ENCODE results near the gene PHRF1.
"Not testable (repeated sequence)": the region's sequence is repeated elsewhere in the genome, so short reads cannot be mapped to it uniquely, and the experiment has no call there.

The PHRF1 gene

DNA sequence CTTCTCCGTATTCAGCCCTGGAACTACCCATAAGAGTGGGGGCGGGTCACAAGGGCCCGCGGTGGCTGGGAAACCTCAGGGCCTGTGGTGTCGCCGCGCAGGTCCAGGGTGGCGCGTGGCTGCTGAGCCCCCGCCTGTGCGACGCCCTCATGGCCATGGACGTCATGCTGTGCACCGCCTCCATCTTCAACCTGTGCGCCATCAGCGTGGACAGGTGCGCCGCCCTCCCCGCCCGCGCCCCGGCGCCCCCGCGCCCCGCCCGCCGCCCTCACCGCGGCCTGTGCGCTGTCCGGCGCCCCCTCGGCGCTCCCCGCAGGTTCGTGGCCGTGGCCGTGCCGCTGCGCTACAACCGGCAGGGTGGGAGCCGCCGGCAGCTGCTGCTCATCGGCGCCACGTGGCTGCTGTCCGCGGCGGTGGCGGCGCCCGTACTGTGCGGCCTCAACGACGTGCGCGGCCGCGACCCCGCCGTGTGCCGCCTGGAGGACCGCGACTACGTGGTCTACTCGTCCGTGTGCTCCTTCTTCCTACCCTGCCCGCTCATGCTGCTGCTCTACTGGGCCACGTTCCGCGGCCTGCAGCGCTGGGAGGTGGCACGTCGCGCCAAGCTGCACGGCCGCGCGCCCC lies 63.2 kb downstream of the PHRF1 start:
- H3K4me3 ChIP-seq (ENCODE audit: low read depth, low read length), result no peak overlapping the region
- no peak for DNase-seq (ENCODE audit: low read depth)

- DNase-seq (ENCODE audit: low read depth), result no peak
- H3K4me3 ChIP-seq (ENCODE audit: low read depth, low read length), result no peak overlapping the region
Observed at GRCh38 chr11:640021-640706, 63.9 kb downstream of the PHRF1 start.

DNA sequence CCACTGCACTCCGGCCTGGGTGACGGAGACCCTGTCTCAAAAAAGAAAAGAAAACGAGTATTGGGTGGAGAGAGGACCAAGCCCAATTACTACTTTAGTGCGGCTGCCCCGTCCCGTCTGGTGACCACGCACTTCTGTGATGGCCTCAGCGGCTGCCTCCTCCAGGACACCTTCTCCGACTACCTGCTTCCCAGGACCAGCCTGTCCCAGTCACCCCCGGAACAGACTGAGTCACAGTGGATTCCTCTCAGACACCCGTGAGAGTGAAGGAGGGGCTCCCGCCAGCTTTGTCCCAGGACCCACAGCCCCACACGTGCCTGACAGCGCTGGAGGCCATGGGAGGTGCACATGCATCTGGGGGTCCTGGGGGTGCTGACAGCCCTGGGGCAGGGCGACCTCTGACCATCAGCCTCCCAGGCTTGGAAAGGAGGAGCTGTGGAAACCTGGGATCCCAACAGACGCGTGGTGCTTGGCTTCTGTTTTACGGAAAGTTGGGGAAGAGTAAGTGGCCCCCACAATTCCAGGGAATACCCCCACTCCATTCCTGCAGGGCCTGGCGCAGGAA lies 65.6 kb downstream of the PHRF1 start:
- DNase-seq (ENCODE audit: low read depth), result no peak
- H3K4me3 ChIP-seq (ENCODE audit: low read depth, low read length), result no peak overlapping the region

DNA sequence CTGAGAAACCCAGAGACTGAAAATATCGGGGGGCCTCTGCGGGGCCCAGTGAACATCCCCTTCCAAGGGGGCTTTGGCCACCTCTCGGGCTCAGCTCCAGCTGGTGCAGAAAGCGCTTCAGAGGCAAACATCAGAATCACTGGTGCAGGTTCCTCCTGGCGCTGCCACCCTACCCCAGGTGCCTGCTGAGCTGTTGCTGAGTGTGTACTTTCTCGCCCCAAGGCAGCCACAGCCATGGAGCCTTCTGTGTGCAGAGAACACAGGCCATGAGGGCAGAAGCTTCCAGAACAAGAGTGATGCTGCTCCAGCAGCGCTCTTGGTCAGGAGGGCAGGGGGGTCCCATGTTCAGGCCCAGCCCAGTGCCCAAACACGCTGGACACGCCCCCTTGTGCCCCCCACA lies 67.1 kb downstream of the PHRF1 start:
- no peak overlapping the region for H3K4me3 ChIP-seq (ENCODE audit: low read depth, low read length)
- DNase-seq (ENCODE audit: low read depth), result no peak

DNA sequence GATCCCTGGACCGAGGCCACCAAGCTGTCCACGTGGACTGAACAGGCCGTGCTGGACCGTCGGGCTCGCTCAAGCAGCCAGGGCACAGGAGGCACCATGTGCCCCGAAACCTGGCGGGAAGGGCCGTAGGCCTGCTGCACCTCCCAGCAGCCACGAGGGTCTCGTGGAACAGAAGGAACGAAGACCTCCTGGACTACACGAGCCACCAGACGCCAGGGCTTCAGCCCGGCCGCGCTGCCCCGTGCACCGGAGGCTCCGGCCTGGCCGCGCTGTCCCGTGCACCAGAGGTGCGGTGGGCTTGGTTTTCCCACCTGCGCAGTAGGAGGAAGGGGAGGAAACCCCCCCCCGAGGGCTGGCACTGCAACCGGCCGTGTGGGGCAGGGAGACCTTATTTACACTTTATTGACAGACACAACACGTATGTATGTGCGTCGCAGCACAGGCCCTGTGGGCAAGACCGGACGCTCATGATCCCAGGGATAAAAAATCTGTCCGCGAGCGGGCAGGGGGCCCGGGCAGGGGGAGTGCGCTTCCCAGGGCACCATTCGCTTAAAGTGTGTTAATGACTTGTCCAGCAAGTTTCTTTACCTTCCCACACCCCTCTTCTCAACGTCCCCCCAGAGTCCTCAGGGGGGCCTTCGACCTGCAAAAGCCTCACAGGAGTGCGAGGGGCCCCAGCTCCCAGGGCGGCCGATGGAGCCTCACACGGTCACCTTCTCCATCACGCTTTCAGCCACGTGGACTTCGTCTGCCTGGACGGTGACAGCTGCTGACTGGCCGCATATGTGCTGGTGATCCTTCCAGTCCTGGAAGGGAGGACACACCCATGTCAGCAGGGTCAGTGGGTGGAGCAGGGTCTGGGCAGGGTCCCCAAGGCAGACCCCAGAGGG lies 67.8 kb downstream of the PHRF1 start:
- no peak overlapping the region for H3K4me3 ChIP-seq (ENCODE audit: low read depth, low read length)
- no peak for DNase-seq (ENCODE audit: low read depth)

GRCh38 chr11:645536-645935 lies 69.3 kb downstream of the PHRF1 start:
- H3K4me3 ChIP-seq (ENCODE audit: low read depth, low read length), result no peak overlapping the region
- no peak for DNase-seq (ENCODE audit: low read depth)

DNA sequence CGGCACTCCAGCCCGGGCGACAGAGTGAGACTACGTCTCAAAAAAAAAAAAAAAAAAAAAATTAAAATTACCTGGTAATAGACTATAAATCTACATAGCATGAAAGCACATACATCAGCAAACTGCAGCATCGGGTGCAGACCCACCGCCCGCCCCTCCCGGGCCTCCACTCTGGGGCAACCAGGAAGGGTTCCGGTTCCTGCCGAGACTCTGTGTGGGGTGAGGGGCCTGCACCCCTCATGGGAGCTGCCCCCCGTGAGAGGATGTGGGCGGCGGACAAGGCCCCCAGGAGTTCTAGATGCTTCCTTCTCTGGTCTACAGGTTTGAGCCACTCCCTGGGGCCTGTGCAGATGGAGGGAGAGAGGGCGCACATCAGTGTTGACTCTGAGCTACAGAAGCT lies 69.9 kb downstream of the PHRF1 start:
- DNase-seq (ENCODE audit: low read depth), result no peak
- H3K4me3 ChIP-seq (ENCODE audit: low read depth, low read length), result no peak overlapping the region

GRCh38 chr11:647672-648158 lies 71.4 kb downstream of the PHRF1 start:
- not testable (repeated sequence) for DNase-seq (ENCODE audit: low read depth); H3K4me3 ChIP-seq (ENCODE audit: low read depth, low read length)

GRCh38 chr11:650482-650881 lies 74.2 kb downstream of the PHRF1 start:
- no peak for DNase-seq (ENCODE audit: low read depth)

DNA sequence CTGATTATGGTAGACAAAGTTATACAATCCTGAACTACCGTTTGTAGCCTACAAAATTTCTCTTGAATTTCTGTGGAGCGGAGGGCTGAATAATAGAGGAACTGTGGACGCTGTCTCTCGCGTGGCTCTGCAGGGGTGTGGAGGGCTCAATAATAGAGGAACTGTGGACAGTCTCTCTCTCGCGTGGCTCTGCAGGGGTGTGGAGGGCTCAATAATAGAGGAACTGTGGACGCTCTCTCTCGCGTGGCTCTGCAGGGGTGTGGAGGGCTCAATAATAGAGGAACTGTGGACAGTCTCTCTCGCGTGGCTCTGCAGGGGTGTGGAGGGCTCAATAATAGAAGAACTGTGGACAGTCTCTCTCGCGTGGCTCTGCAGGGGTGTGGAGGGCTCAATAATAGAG lies 76.9 kb downstream of the PHRF1 start:
- not testable (repeated sequence) for H3K4me3 ChIP-seq (ENCODE audit: low read depth, low read length); DNase-seq (ENCODE audit: low read depth)

More at GRCh38 chr11:650482-650881, 74.2 kb downstream of the PHRF1 start:
- H3K4me3 ChIP-seq (ENCODE audit: low read depth, low read length), result no peak overlapping the region

DNA sequence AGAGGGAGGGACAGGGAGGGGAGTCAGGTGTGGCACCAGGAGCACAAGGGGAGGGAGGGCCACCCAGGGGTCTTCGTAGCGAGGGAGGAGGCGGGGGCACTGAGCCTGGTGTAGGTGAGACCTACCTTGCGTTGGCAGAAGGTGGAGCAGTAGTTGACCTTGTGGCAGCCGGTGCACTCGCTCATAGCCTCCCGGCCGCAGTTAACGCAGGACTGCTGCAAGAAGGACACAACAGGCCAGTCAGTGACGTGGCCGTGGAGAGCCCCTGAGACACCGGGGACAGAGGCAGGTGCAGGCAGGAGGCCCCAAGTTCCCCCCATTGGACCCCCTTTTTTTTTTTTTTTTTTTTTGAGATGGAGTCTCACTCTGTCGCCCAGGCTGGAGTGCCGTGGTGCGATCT lies 77.6 kb downstream of the PHRF1 start:
- DNase-seq (ENCODE audit: low read depth), result no peak
- no peak overlapping the region for H3K4me3 ChIP-seq (ENCODE audit: low read depth, low read length)

DNA sequence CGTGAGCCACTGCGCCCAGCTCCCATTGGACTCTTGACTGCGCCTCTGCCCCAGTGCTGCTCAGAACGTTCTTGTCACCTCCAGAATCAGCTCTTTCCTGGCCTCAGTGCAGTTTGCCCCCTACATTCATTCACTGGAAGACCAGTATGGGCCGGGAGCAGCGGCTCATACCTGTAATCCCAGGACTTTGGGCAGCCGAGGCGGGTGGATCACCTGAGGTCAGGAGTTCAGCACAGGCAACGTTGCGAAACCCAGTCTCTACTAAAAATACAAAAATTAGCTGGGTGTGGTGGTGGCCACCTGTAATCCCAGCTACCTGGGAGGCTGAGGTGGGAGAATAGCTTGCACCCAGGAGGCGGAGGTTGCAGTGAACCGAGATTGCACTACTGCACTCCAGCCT lies 78.2 kb downstream of the PHRF1 start:
- not testable (repeated sequence) for H3K4me3 ChIP-seq (ENCODE audit: low read depth, low read length); DNase-seq (ENCODE audit: low read depth)

DNA sequence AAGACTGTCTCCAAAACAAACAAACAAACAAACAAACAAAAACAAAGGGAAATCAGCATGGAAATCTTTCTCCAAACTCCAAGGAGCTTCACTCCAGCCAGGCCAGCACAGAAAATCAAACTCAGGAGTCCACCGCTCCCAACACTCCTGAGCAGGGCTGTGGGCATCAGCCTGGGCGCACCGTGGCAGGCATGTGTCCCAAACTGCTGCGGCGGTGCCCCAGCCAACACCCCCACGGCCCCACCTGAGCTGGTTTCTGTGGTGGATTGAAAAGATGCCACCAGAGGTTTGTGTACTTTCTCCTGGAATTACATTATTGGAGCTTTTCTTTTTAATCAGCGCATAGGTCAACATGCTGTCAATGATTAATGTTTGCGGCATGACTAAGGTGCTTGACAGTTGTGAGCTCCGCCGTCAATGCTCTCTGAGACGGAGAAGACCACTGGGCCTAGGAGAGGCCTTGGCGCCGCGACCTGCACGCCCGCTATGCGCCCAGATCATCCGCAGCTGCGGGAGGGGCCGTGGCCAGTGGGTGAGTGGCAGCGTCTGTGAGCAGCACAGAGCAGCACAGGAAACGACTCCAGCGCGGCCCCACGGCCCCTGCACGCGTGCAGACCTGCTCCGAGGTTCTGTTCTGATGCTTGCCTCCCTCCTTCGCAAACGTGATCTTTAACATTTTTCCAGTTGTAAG lies 78.9 kb downstream of the PHRF1 start:
- H3K4me3 ChIP-seq (ENCODE audit: low read depth, low read length), result no peak overlapping the region
- no peak for DNase-seq (ENCODE audit: low read depth)

GRCh38 chr11:656426-656825 lies 80.2 kb downstream of the PHRF1 start:
- no peak for DNase-seq (ENCODE audit: low read depth)
- no peak overlapping the region for H3K4me3 ChIP-seq (ENCODE audit: low read depth, low read length)

DNA sequence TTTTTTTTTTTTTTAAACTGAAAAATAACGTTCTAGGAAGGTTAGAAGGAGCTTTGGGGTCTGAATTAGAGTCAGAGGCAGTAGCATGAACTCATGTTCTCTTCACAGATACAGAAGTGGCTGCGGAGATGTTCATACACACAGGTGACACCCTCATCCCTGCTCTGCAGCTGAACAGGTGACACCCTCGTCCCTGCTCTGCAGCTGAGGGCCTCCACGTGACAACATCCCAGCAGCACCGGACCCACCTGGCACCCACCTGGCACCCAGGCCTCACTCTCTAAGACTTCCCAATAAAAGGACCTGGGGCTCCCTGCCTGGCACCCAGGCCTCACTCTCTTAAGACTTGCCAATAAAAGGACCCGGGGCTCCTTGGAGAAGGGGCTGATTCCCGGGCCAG lies 80.6 kb downstream of the PHRF1 start:
- H3K4me3 ChIP-seq (ENCODE audit: low read depth, low read length), result no peak overlapping the region
- no peak for DNase-seq (ENCODE audit: low read depth)

GRCh38 chr11:657691-658126 lies 81.4 kb downstream of the PHRF1 start:
- no peak for DNase-seq (ENCODE audit: low read depth)
- no peak overlapping the region for H3K4me3 ChIP-seq (ENCODE audit: low read depth, low read length)

DNA sequence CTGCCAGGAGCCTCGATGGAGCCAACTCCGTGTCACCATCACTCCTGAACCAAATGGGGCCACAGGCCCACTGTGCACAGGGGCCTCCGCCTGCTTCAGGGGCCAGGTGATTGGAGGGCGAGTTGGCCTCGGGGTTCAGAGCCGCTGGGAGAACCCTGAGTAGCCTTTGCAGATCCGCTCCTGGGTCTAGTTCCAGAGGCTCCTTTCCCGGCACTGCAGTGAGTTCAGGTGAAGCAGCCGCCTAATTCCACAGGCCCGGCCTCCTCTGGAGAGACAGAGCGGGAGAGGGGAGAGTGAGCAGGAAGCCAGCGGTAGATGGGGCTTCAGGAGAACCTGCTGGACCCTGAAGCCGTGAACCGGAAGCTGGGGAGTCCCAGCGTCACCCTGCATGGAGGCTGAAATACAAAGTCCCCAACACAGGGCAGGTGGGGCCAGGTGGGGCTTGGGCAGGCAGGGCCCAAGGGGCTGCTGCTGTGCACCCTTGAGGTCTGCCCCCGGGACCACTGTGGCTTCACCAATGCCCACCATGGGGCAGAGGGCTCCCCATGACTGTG lies 83.3 kb downstream of the PHRF1 start:
- DNase-seq (ENCODE audit: low read depth), result no peak
- H3K4me3 ChIP-seq (ENCODE audit: low read depth, low read length), result no peak overlapping the region

GRCh38 chr11:660281-660680 lies 84.0 kb downstream of the PHRF1 start:
- no peak for DNase-seq (ENCODE audit: low read depth)
- no peak overlapping the region for H3K4me3 ChIP-seq (ENCODE audit: low read depth, low read length)
